ENCODE measurements around the gene FFAR3. TPM values are rescaled to one million over a fixed set of nuclear protein-coding genes. Genes with fewer than 3 reads are reported as not detected.

The FFAR3 gene
- polyA plus RNA-seq, 1 donor from 2014 or later: not detected

- peaks cover 15 to 19% (median 16%) of the 10 kb centered on the region in 3 donors for H3K4me1 Mint-ChIP-seq
- no peaks in the 10 kb centered on the region for H3K27me3 Mint-ChIP-seq
- H3K4me3 Mint-ChIP-seq: no peak overlapping the region
- no peaks in the 10 kb centered on the region for H3K9me3 Mint-ChIP-seq
- H3K36me3 Mint-ChIP-seq: peaks cover 3% of the 10 kb centered on the region
- no peak overlapping the region for H3K27ac Mint-ChIP-seq
Observed at GRCh38 chr19:35404879-35405622, 46.8 kb downstream of the FFAR3 start.

- Mint-ChIP-seq H3K4me3 (peak overlapping the region in 1 of 4 donors; percentile 12), H3K36me3 (peaks cover 3% of the 10 kb centered on the region), H3K27ac (no peak overlapping the region)
Observed at GRCh38 chr19:35407619-35408018, 49.4 kb downstream of the FFAR3 start.

GRCh38 chr19:35408284-35409171 is 50.3 kb downstream of the FFAR3 start:
- no peak overlapping the region for H3K27ac Mint-ChIP-seq
- peak overlapping the region in 1 of 4 donors; percentile 27 for H3K4me3 Mint-ChIP-seq
- peaks cover 3% of the 10 kb centered on the region for H3K36me3 Mint-ChIP-seq
- peaks cover 2% of the 10 kb centered on the region for H3K27me3 Mint-ChIP-seq
- peaks cover 8 to 16% (median 14%) of the 10 kb centered on the region in 3 donors for H3K4me1 Mint-ChIP-seq
- H3K9me3 Mint-ChIP-seq: no peaks in the 10 kb centered on the region

More at GRCh38 chr19:35407619-35408018, 49.4 kb downstream of the FFAR3 start:
- peaks cover 2% of the 10 kb centered on the region for H3K27me3 Mint-ChIP-seq
- H3K4me1 Mint-ChIP-seq: peaks cover 8 to 16% (median 14%) of the 10 kb centered on the region in 3 donors
- no peaks in the 10 kb centered on the region for H3K9me3 Mint-ChIP-seq

GRCh38 chr19:35409191-35409590 is 50.9 kb downstream of the FFAR3 start:
- H3K36me3 Mint-ChIP-seq: peaks cover 3% of the 10 kb centered on the region
- peak overlapping the region in 1 of 3 donors; percentile 17 for H3K27ac Mint-ChIP-seq

More at GRCh38 chr19:35409191-35409590, 50.9 kb downstream of the FFAR3 start:
- Mint-ChIP-seq H3K27me3 (peaks cover 2% of the 10 kb centered on the region), H3K4me1 (peaks cover 8 to 16% (median 14%) of the 10 kb centered on the region in 3 donors), H3K4me3 (no peak overlapping the region), H3K9me3 (no peaks in the 10 kb centered on the region)

Other genes starting within 250 kb of the FFAR3 start
- gene FXYD3, start 242.6 kb upstream of the FFAR3 start, polyA plus RNA-seq: not detected
- gene LGI4, start 223.4 kb upstream of the FFAR3 start, polyA plus RNA-seq: not detected
- gene FXYD1, start 219.6 kb upstream of the FFAR3 start, polyA plus RNA-seq: 7.1 TPM
- gene FXYD7, start 215.2 kb upstream of the FFAR3 start, polyA plus RNA-seq: 4.2 TPM
- gene FXYD5, start 203.7 kb upstream of the FFAR3 start, polyA plus RNA-seq: 417 TPM
- not detected for gene FAM187B, start 129.7 kb upstream of the FFAR3 start, polyA plus RNA-seq
- 49.1 TPM for gene LSR, start 109.5 kb upstream of the FFAR3 start, polyA plus RNA-seq
- 11.5 TPM for gene USF2, start 89.5 kb upstream of the FFAR3 start, polyA plus RNA-seq
- not detected for gene HAMP, start 75.9 kb upstream of the FFAR3 start, polyA plus RNA-seq
- gene MAG, start 66.3 kb upstream of the FFAR3 start, polyA plus RNA-seq: 0.25 TPM
- 494 TPM for gene CD22, start 29.3 kb upstream of the FFAR3 start, polyA plus RNA-seq
- 0.24 TPM for gene FFAR1, start 10.6 kb upstream of the FFAR3 start, polyA plus RNA-seq
- gene GPR42, start 12.6 kb downstream of the FFAR3 start, polyA plus RNA-seq: not detected
- not detected for gene FFAR2, start 89.8 kb downstream of the FFAR3 start, polyA plus RNA-seq
- not detected for gene KRTDAP, start 132.0 kb downstream of the FFAR3 start, polyA plus RNA-seq
- 1.1 TPM for gene DMKN, start 155.2 kb downstream of the FFAR3 start, polyA plus RNA-seq
- not detected for gene SBSN, start 169.9 kb downstream of the FFAR3 start, polyA plus RNA-seq
- gene GAPDHS, start 175.0 kb downstream of the FFAR3 start, polyA plus RNA-seq: not detected
- 146 TPM for gene TMEM147, start 187.2 kb downstream of the FFAR3 start, polyA plus RNA-seq
- not detected for gene ATP4A, start 205.2 kb downstream of the FFAR3 start, polyA plus RNA-seq
- not detected for gene PMIS2, start 227.7 kb downstream of the FFAR3 start, polyA plus RNA-seq

All from IgD-negative memory B cell (primary cell).